ENCODE results near the gene SYCE1. TPM values are rescaled to one million over a fixed set of nuclear protein-coding genes. Genes with fewer than 3 reads are reported as not detected.

SYCE1 gene, protein sequence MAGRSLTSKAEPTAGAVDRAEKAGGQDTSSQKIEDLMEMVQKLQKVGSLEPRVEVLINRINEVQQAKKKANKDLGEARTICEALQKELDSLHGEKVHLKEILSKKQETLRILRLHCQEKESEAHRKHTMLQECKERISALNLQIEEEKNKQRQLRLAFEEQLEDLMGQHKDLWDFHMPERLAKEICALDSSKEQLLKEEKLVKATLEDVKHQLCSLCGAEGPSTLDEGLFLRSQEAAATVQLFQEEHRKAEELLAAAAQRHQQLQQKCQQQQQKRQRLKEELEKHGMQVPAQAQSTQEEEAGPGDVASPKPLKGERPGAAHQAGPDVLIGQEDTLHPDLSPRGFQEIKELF
- total RNA-seq (1 to 10 TPM in 1 of 5 donors, under 1 TPM in 3, not detected in 1; 0.32 to 1.6 (median 0.59) TPM), total RNA-seq (0 to 0.85 (median 0.30) reads per million in 29 experiments)
- 0.57 TPM for total RNA-seq (2013)

DNA sequence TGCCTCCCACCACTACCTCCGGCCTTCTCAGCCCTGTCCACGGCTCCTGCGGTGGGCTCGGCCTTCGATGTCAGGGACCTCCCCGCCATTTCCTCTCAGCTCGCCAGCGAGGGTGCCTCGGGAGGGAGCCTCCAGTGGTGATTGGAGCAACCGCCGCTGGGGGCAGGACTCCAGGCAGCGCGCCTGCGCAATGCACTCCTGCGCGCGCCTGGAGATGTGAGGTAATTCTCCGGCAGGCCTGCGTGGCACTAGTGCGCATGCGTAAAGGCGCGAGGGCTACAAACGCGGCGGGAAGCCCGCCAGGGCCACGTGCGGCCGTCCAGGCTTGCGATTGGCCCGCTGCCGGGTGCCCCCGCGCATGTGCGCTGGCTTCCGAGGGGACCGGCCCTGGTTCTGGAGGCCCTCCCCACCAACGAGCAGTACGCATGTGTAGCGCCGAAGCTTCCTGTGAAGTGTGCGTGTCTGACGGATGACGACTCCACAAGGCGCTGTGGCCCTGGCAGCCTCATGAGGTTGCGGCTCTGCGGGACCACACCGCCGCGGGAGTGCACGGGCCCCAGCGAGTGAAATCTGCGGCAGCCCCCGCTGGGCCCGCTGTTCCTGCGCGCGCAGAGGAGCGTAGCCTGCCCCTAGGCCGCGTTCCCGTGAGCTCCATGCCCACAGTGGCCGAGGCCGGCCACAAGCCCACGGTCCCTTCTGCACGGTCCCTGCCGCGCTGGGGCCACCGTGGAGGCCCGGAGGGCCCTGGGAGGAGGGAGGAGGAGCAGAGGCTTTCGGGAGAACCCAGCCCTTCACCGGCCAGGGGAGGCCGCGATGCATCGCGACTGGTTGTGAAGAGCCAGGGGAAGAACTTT is at the start of gene SYCE1:
Gene SYCE1, minus strand, starts transcription at position 143 of the 854 bp plus-strand sequence. Its CDS starts 54 bp downstream, at position 89.
- peak in 3 of 4 experiments; percentile 11 to 82 (median 30) for ATAC-seq (replicated peaks in 1 of 4)
- peak in 10 of 35 experiments; percentile 0 to 51 (median 24) for DNase-seq
- POLR2A ChIA-PET: no interaction called here

DNA sequence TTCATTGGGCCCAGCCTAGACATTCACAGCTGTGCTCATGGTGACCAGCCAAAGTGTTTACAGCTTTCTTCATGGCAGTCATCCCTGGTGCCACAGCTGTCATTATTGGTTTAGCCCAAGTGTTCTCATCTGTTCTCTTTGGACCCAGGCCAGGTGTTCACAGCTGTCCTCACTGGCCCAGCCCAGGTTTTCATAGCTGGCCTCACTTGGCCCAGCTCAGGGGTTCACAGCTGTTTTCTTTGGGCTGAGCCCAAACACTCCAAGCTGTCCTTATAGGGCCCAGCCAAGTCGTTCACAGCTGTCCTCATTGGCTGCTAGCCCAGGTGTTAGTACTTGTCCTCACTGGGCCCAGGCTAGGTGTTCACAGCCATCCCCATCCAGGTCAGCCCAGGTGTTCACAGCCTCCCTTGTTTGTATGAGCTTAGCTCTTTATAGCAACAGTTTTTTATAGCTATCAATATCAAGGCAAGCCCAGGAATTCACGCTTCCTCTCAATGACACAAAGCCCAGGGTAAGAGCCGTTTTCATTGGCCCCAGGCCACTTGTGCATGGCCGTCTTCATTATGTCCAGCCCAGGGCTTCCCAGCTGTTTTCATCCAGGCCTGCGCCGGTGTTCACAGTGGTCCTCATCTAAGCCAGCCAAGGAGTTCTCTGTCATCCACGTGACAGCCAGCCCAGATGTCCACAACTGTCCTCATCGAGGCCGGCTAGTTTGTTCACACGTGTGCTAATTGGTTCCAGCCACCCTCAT is 49.6 kb upstream of the SYCE1 start:
- POLR2A ChIA-PET: no interaction called here
- H3K4me1 Mint-ChIP-seq: no peaks in the 10 kb centered on the region
- CTCF ChIA-PET: no interaction called here

More for the DNA sequence above, at the start of gene SYCE1:
- WGBS (ENCODE audit: insufficient coverage): 72% methylated on average over 65 of the region's 77 CpGs
- H3K36me3 Mint-ChIP-seq: no peaks in the 10 kb centered on the region
- no peak within 1 kb of the TSS for H3K4me3 Mint-ChIP-seq
- Histone ChIP-seq H3K4me1 (ENCODE audit: control insufficient read depth in 1 of 2, extremely low read depth in 1 of 2, insufficient read depth in 2 of 2, low read length in 2 of 2) (no peaks in the 10 kb centered on the region), H3K4me3 (ENCODE audit: control insufficient read depth in 1 of 2, extremely low read depth in 1 of 2, low read length in 1 of 2) (no peak within 1 kb of the TSS), H3K36me3 (ENCODE audit: control insufficient read depth in 2 of 2, extremely low read depth in 1 of 2, insufficient read depth in 1 of 2, low read length in 1 of 2) (no peaks in the 10 kb centered on the region), H3K27ac (ENCODE audit: low read length) (no peak within 1 kb of the TSS), H3K27me3 (replicated peaks in 1 of 2; ENCODE audit: control insufficient read depth in 2 of 2, extremely low read depth in 1 of 2, insufficient read depth in 2 of 2, low read length in 1 of 2) (peaks cover 0 to 33% of the 10 kb centered on the region in 2 experiments), H3K9me3 (no peaks in the 10 kb centered on the region)
- peaks cover 0 to 6% (median 0%) of the 10 kb centered on the region in 3 donors for H3K9me3 Mint-ChIP-seq
- H3K27ac Mint-ChIP-seq: no peak within 1 kb of the TSS
- CTCF ChIA-PET: no interaction called here
- H3K27me3 Mint-ChIP-seq: peaks cover 16% of the 10 kb centered on the region in 2 donors
- peaks cover 0 to 2% (median 0%) of the 10 kb centered on the region in 3 donors for H3K4me1 Mint-ChIP-seq

DNA sequence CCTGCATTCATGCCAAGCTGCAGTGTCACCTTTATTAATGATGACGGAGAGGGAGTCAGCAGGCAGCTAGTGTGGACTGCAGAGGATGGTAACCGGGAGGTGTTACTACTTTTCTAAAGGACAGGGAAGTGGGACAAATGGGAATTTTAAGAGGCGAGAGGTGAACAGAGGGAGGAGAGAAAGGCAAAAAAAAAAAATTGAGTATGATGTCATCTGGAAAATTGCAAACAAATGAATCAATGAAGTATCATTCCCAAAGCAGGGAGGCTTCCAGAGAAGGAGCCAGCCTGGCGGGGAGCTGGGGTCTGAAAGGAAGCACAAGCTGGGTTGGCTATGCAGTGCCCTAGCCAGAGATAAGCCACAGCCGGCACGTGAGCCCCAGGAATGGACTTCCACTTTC is 48.3 kb upstream of the SYCE1 start:
- peaks cover 15 to 17% of the 10 kb centered on the region in 2 donors for H3K27me3 Mint-ChIP-seq
- ChIA-PET POLR2A (no interaction called here), CTCF (no interaction called here)
- Histone ChIP-seq H3K36me3 (ENCODE audit: control insufficient read depth in 2 of 2, extremely low read depth in 1 of 2, insufficient read depth in 1 of 2, low read length in 1 of 2) (no peaks in the 10 kb centered on the region), H3K9me3 (no peaks in the 10 kb centered on the region), H3K4me3 (ENCODE audit: control insufficient read depth in 1 of 2, extremely low read depth in 1 of 2, low read length in 1 of 2) (no peak overlapping the region), H3K4me1 (ENCODE audit: control insufficient read depth in 1 of 2, extremely low read depth in 1 of 2, insufficient read depth in 2 of 2, low read length in 2 of 2) (no peaks in the 10 kb centered on the region), H3K27me3 (replicated peaks in 1 of 2; ENCODE audit: control insufficient read depth in 2 of 2, extremely low read depth in 1 of 2, insufficient read depth in 2 of 2, low read length in 1 of 2) (peaks cover 2 to 16% of the 10 kb centered on the region in 2 experiments), H3K27ac (ENCODE audit: low read length) (no peak overlapping the region)
- DNase-seq (no peak), ATAC-seq (replicated peaks in 1 of 4) (no peak)
- no peaks in the 10 kb centered on the region for H3K36me3 Mint-ChIP-seq
- H3K27ac Mint-ChIP-seq: no peak overlapping the region
- 69% methylated on average over 3 of the region's 6 CpGs for WGBS (ENCODE audit: insufficient coverage)
- peaks cover 0 to 15% (median 13%) of the 10 kb centered on the region in 3 donors for H3K9me3 Mint-ChIP-seq
- H3K4me1 Mint-ChIP-seq: peaks cover 0 to 1% (median 0%) of the 10 kb centered on the region in 3 donors
- no peak overlapping the region for H3K4me3 Mint-ChIP-seq

More for the DNA sequence above, 49.6 kb upstream of the SYCE1 start:
- no peak overlapping the region for H3K4me3 Mint-ChIP-seq
- no peak for ATAC-seq (replicated peaks in 1 of 4)
- Histone ChIP-seq H3K27ac (ENCODE audit: low read length) (no peak overlapping the region), H3K27me3 (replicated peaks in 1 of 2; ENCODE audit: control insufficient read depth in 2 of 2, extremely low read depth in 1 of 2, insufficient read depth in 2 of 2, low read length in 1 of 2) (peaks cover 2 to 25% of the 10 kb centered on the region in 2 experiments), H3K4me3 (ENCODE audit: control insufficient read depth in 1 of 2, extremely low read depth in 1 of 2, low read length in 1 of 2) (no peak overlapping the region), H3K36me3 (ENCODE audit: control insufficient read depth in 2 of 2, extremely low read depth in 1 of 2, insufficient read depth in 1 of 2, low read length in 1 of 2) (no peaks in the 10 kb centered on the region), H3K9me3 (no peaks in the 10 kb centered on the region), H3K4me1 (ENCODE audit: control insufficient read depth in 1 of 2, extremely low read depth in 1 of 2, insufficient read depth in 2 of 2, low read length in 2 of 2) (no peaks in the 10 kb centered on the region)
- 86% methylated on average over 10 of the region's 10 CpGs for WGBS (ENCODE audit: insufficient coverage)
- peaks cover 0 to 13% (median 13%) of the 10 kb centered on the region in 3 donors for H3K9me3 Mint-ChIP-seq
- H3K27me3 Mint-ChIP-seq: peaks cover 10 to 21% of the 10 kb centered on the region in 2 donors
- DNase-seq: no peak
- no peaks in the 10 kb centered on the region for H3K36me3 Mint-ChIP-seq
- H3K27ac Mint-ChIP-seq: no peak overlapping the region

DNA sequence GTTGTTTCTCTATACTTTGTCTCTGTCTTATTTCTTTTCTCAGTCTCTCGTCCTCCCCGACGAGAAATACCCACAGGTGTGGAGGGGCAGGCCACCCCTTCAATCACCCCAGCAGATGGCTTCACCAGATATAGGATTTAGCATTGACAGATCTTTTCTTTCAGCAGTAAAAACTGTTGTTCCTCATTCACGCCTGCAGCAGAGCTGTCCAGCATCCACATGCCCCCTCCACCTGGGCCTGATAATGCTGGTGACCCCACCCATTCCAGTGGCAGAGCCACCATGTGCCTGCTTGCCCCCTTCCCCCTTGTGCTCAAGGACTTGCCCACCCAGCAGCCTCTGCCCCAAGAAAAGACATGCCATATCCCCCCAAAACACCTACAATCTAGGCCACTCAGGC is 45.7 kb upstream of the SYCE1 start:
- Histone ChIP-seq H3K4me3 (ENCODE audit: control insufficient read depth in 1 of 2, extremely low read depth in 1 of 2, low read length in 1 of 2) (no peak overlapping the region), H3K9me3 (no peaks in the 10 kb centered on the region), H3K27me3 (replicated peaks in 1 of 2; ENCODE audit: control insufficient read depth in 2 of 2, extremely low read depth in 1 of 2, insufficient read depth in 2 of 2, low read length in 1 of 2) (peaks cover 3 to 8% of the 10 kb centered on the region in 2 experiments), H3K4me1 (ENCODE audit: control insufficient read depth in 1 of 2, extremely low read depth in 1 of 2, insufficient read depth in 2 of 2, low read length in 2 of 2) (no peaks in the 10 kb centered on the region), H3K27ac (ENCODE audit: low read length) (no peak overlapping the region), H3K36me3 (ENCODE audit: control insufficient read depth in 2 of 2, extremely low read depth in 1 of 2, insufficient read depth in 1 of 2, low read length in 1 of 2) (no peaks in the 10 kb centered on the region)
- Mint-ChIP-seq H3K4me1 (peaks cover 0 to 3% (median 0%) of the 10 kb centered on the region in 3 donors), H3K27ac (no peak overlapping the region), H3K9me3 (peaks cover 0 to 30% (median 13%) of the 10 kb centered on the region in 3 donors), H3K36me3 (no peaks in the 10 kb centered on the region), H3K27me3 (peaks cover 33 to 34% of the 10 kb centered on the region in 2 donors), H3K4me3 (no peak overlapping the region)
- 40% methylated on average over 1 of the region's 4 CpGs for WGBS (ENCODE audit: insufficient coverage)
- POLR2A ChIA-PET: no interaction called here
- ATAC-seq (replicated peaks in 1 of 4) (no peak), DNase-seq (no peak)
- CTCF ChIA-PET: no interaction called here

DNA sequence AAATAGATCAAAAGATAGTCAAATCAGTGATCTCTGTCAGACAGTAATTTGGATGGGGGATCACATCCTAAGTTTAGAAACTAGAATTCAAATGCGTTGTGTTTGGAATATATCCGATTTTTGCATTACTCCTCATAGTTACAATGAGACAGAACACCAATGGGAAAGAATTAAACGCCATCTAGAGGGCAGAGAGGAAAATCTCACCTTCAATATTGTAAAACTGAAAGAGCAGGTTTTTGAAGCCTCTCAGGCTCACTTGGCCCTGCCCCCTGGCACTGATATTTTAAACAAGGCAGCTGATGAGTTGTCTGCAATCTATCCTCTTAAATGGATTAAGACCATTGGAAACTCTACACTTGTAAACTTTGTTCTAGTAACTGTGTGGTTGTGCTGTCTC is 43.5 kb upstream of the SYCE1 start:
- DNase-seq (peak in 1 of 35 experiments; percentile 24), ATAC-seq (replicated peaks in 1 of 4) (no peak)
- Histone ChIP-seq H3K4me1 (ENCODE audit: control insufficient read depth in 1 of 2, extremely low read depth in 1 of 2, insufficient read depth in 2 of 2, low read length in 2 of 2) (no peaks in the 10 kb centered on the region), H3K36me3 (ENCODE audit: control insufficient read depth in 2 of 2, extremely low read depth in 1 of 2, insufficient read depth in 1 of 2, low read length in 1 of 2) (no peaks in the 10 kb centered on the region), H3K9me3 (no peaks in the 10 kb centered on the region), H3K27me3 (replicated peaks in 1 of 2; ENCODE audit: control insufficient read depth in 2 of 2, extremely low read depth in 1 of 2, insufficient read depth in 2 of 2, low read length in 1 of 2) (peaks cover 3 to 11% of the 10 kb centered on the region in 2 experiments), H3K4me3 (ENCODE audit: control insufficient read depth in 1 of 2, extremely low read depth in 1 of 2, low read length in 1 of 2) (no peak overlapping the region), H3K27ac (ENCODE audit: low read length) (no peak overlapping the region)
- WGBS (ENCODE audit: insufficient coverage): no CpG with 5 or more reads among the region's 3 CpGs
- ChIA-PET CTCF (interaction anchor here in 1 of 2 donors (1.0 to 1.1 kb wide), 2 partner anchors 9 to 11 kb away, joined by 4 to 5 read pairs; no protein-coding TSS in a partner anchor), POLR2A (interaction anchor here in 1 of 2 donors (0.6 kb wide), 1 partner anchor 13 kb away, joined by 4 read pairs; no protein-coding TSS in a partner anchor)
- no peak overlapping the region for H3K27ac Mint-ChIP-seq
- H3K4me3 Mint-ChIP-seq: no peak overlapping the region
- peaks cover 0 to 3% (median 0%) of the 10 kb centered on the region in 3 donors for H3K4me1 Mint-ChIP-seq
- H3K36me3 Mint-ChIP-seq: no peaks in the 10 kb centered on the region
- H3K27me3 Mint-ChIP-seq: peaks cover 49% of the 10 kb centered on the region in 2 donors
- H3K9me3 Mint-ChIP-seq: peaks cover 0 to 30% (median 13%) of the 10 kb centered on the region in 3 donors
